Left ventricle myocardium inferior (tissue), 1 donor: ENCODE results near the gene ANTXR2. TPM values are rescaled to one million over a fixed set of nuclear protein-coding genes. Genes with fewer than 3 reads are reported as not detected.

ENCODE experiments used
- DNase-seq: peaks from one replicate; pipeline ENCODE4 v3.0.0-alpha.2; 2020
- H3K27ac ChIP-seq: fragments of 200-600 bp; replicated peaks from 2 replicates; pipeline ENCODE4 v1.8.0; 2021
- H3K27me3 ChIP-seq: fragments of 200-600 bp; 2 replicates; pipeline ENCODE4 v1.8.0; 2021; ENCODE audit warnings: low read depth
- H3K36me3 ChIP-seq: fragments of 200-600 bp; 2 replicates; pipeline ENCODE4 v1.8.0; 2021
- H3K4me1 ChIP-seq: fragments of 200-600 bp; 2 replicates; pipeline ENCODE4 v1.8.0; 2021
- H3K4me3 ChIP-seq: fragments of 200-600 bp; 2 replicates; pipeline ENCODE4 v1.8.0; 2021; ENCODE audit warnings: mild to moderate bottlenecking, moderate library complexity
- H3K9me3 ChIP-seq: fragments of 200-600 bp; replicated peaks from 2 replicates; pipeline ENCODE4 v1.8.0; 2021
- CTCF ChIP-seq: fragments of 200-600 bp; IDR thresholded peaks from 2 replicates; pipeline ENCODE4 v1.8.0; 2021; ENCODE audit warnings: antibody characterized with exemption, mild to moderate bottlenecking, borderline replicate concordance
- intact Hi-C: fragments of 100-400 bp; cut with micrococcal nuclease; formaldehyde crosslinking; loops from one replicate; pipeline ENCODE4 v1.11.0; 2022
- total RNA-seq: library from RNA; stranded (reverse); fragmentation: NEBNext Ultra II Directional; extraction: Animal tissue kit (Norgen Biotek cat#: 25700); gene quantifications from one replicate; pipeline ENCODE4 v1.2.1, GENCODE V29; 2021
- donor health status: DM: no; HTN: yes; CAD: no; lungs with severe emphysema.

Gene ANTXR2
- total RNA-seq, 1 donor from 2014 or later: 42.4 TPM

- no peaks in the 10 kb centered on the region for H3K9me3 ChIP-seq
- no peak overlapping the region for H3K27ac ChIP-seq
- H3K4me3 ChIP-seq: no peak overlapping the region
- peaks cover 8% of the 10 kb centered on the region for H3K4me1 ChIP-seq
- H3K27me3 ChIP-seq: no peaks in the 10 kb centered on the region
- intact Hi-C loops: no loop called here
- DNase-seq: no peak
- no peaks in the 10 kb centered on the region for H3K36me3 ChIP-seq
- no peak for TF ChIP-seq CTCF
These were observed 124.8 kb downstream of the ANTXR2 start for GRCh38 chr4:79948261-79948660.

GRCh38 chr4:79947386-79947785 is 125.6 kb downstream of the ANTXR2 start:
- H3K36me3 ChIP-seq: no peaks in the 10 kb centered on the region
- intact Hi-C loops: no loop called here
- TF ChIP-seq CTCF: no peak
- no peaks in the 10 kb centered on the region for H3K27me3 ChIP-seq
- H3K4me1 ChIP-seq: peaks cover 8% of the 10 kb centered on the region
- no peak overlapping the region for H3K27ac ChIP-seq
- H3K9me3 ChIP-seq: no peaks in the 10 kb centered on the region
- no peak overlapping the region for H3K4me3 ChIP-seq
- no peak for DNase-seq

- no peak for TF ChIP-seq CTCF
- intact Hi-C loops: no loop called here
- H3K27ac ChIP-seq: no peak overlapping the region
These were observed 137.8 kb downstream of the ANTXR2 start for GRCh38 chr4:79935274-79935673.

GRCh38 chr4:79934660-79935059 is 138.4 kb downstream of the ANTXR2 start:
- TF ChIP-seq CTCF: no peak
- Histone ChIP-seq H3K4me1 (peaks cover 19% of the 10 kb centered on the region), H3K27ac (no peak overlapping the region), H3K36me3 (no peaks in the 10 kb centered on the region), H3K4me3 (no peak overlapping the region), H3K9me3 (no peaks in the 10 kb centered on the region), H3K27me3 (no peaks in the 10 kb centered on the region)
- DNase-seq: no peak
- intact Hi-C loops: no loop called here

More at GRCh38 chr4:79935274-79935673, 137.8 kb downstream of the ANTXR2 start:
- Histone ChIP-seq H3K36me3 (no peaks in the 10 kb centered on the region), H3K9me3 (no peaks in the 10 kb centered on the region), H3K27me3 (no peaks in the 10 kb centered on the region), H3K4me3 (no peak overlapping the region), H3K4me1 (peaks cover 17% of the 10 kb centered on the region)
- no peak for DNase-seq

- intact Hi-C loops: no loop called here
- Histone ChIP-seq H3K9me3 (no peaks in the 10 kb centered on the region), H3K27me3 (no peaks in the 10 kb centered on the region), H3K4me3 (no peak overlapping the region), H3K27ac (no peak overlapping the region), H3K4me1 (peaks cover 19% of the 10 kb centered on the region), H3K36me3 (no peaks in the 10 kb centered on the region)
- no peak for TF ChIP-seq CTCF
- DNase-seq: no peak
These were observed 145.1 kb downstream of the ANTXR2 start for GRCh38 chr4:79927931-79928330.

- Histone ChIP-seq H3K9me3 (no peaks in the 10 kb centered on the region), H3K27me3 (no peaks in the 10 kb centered on the region), H3K4me1 (no peaks in the 10 kb centered on the region), H3K27ac (no peak overlapping the region), H3K4me3 (no peak overlapping the region), H3K36me3 (no peaks in the 10 kb centered on the region)
- DNase-seq: no peak
- intact Hi-C loops: no loop called here
- no peak for TF ChIP-seq CTCF
These were observed 149.7 kb downstream of the ANTXR2 start for GRCh38 chr4:79923281-79923680.
